A673 (cell line): Measurements from ENCODE around the gene C14orf39. TPM values are rescaled to one million over a fixed set of nuclear protein-coding genes. Genes with fewer than 3 reads are reported as not detected.

Source experiments
- total RNA-seq: library from RNA; stranded (reverse); gene quantifications from 2 replicates; pipeline ENCODE4 v1.2.3, GENCODE V29; 2021

Gene C14orf39
- total RNA-seq, 1 experiment from 2014 or later: 3.1 TPM

Other genes starting within 250 kb of the C14orf39 start
- 52.3 and 54.5 TPM in 2 replicates for gene PPM1A, start 236.8 kb downstream of the C14orf39 start, total RNA-seq
- gene SIX6, start 23.1 kb upstream of the C14orf39 start, total RNA-seq: 0.13 and 0.28 TPM in 2 replicates
- 24.0 and 25.0 TPM in 2 replicates for gene SIX1, start 163.4 kb upstream of the C14orf39 start, total RNA-seq
- gene SIX4, start 238.3 kb upstream of the C14orf39 start, total RNA-seq: 13.6 and 16.0 TPM in 2 replicates
- 70.9 and 79.6 TPM in 2 replicates for gene MNAT1, start 248.7 kb upstream of the C14orf39 start, total RNA-seq